ENCODE results near the gene PSENEN. TPM values are rescaled to one million over a fixed set of nuclear protein-coding genes. Genes with fewer than 3 reads are reported as not detected.

Gene PSENEN
- total RNA-seq, 1 experiment from 2014 or later = 69.7 TPM

GRCh38 chr19:35782589-35782988 lies 37.1 kb downstream of the PSENEN start:
- no peak overlapping the region for H3K23ac ChIP-seq (ENCODE audit: insufficient read length, low read depth, low read length)
- H3K18ac ChIP-seq (ENCODE audit: insufficient read length, low read depth, low read length) = no peak overlapping the region
- no peak overlapping the region for H2BK120ac ChIP-seq (ENCODE audit: low read depth, low read length, poor library complexity, severe bottlenecking)
- H3K9ac ChIP-seq (ENCODE audit: extremely low read depth, insufficient read length, low read length) = no peak overlapping the region
- Mint-ChIP-seq H3K4me1 (peaks cover 26 to 39% of the 10 kb centered on the region in 2 experiments), H3K27me3 (ENCODE audit: low read depth) (peaks cover 6% of the 10 kb centered on the region), H3K36me3 (ENCODE audit: insufficient read depth in 1 of 3, low read depth in 3 of 3) (peaks cover 0 to 8% (median 2%) of the 10 kb centered on the region in 3 experiments; a peak in 1 of 7 replicates), H3K4me3 (peak overlapping the region in 1 of 2 experiments; percentile 61; a peak in 2 of 5 replicates), H3K27ac (no peak overlapping the region), H3K9me3 (no peaks in the 10 kb centered on the region; a peak in 1 of 5 replicates)
- no peak for DNase-seq
- no peaks in the 10 kb centered on the region for H3K79me1 ChIP-seq (ENCODE audit: insufficient read depth, low read depth, low read length, poor library complexity, severe bottlenecking)
- H2BK12ac ChIP-seq (ENCODE audit: insufficient read length, low read depth, low read length) = no peak overlapping the region
- H4K5ac ChIP-seq (ENCODE audit: insufficient read length, low read depth, low read length) = no peak overlapping the region
- H3K4me1 ChIP-seq (ENCODE audit: insufficient read depth, low read length) = no peaks in the 10 kb centered on the region
- no peak overlapping the region for H4K8ac ChIP-seq (replicated peaks; ENCODE audit: insufficient read length, low read depth, low read length)
- no peaks in the 10 kb centered on the region for H4K20me1 ChIP-seq (ENCODE audit: control insufficient read depth, insufficient read depth, insufficient read length)
- no peaks in the 10 kb centered on the region for H3K79me2 ChIP-seq (ENCODE audit: insufficient read depth, low read length)
- H2AK5ac ChIP-seq (ENCODE audit: insufficient read length, low read length) = no peak overlapping the region
- no peaks in the 10 kb centered on the region for H3K27me3 ChIP-seq (ENCODE audit: insufficient read depth, low read length)
- H2BK5ac ChIP-seq (ENCODE audit: insufficient read length, low read length) = no peak overlapping the region
- peaks cover 7% of the 10 kb centered on the region for H3K23me2 ChIP-seq (ENCODE audit: insufficient read length, low read depth, low read length, poor library complexity, severe bottlenecking)
- H3K14ac ChIP-seq (ENCODE audit: insufficient read depth, low read length) = no peak overlapping the region; the same call in 1 of the 2 replicates
- no peak overlapping the region for H2BK15ac ChIP-seq (ENCODE audit: low read depth, low read length)
- no peaks in the 10 kb centered on the region for H3K9me3 ChIP-seq (ENCODE audit: control insufficient read depth, low read depth, low read length)
- H2BK20ac ChIP-seq (ENCODE audit: low read depth, low read length, poor library complexity, severe bottlenecking) = no peak overlapping the region
- no CpG with 5 or more reads among the region's 12 CpGs for whole genome bisulfite sequencing (ENCODE audit: extremely low coverage, insufficient read length, low lambda C conversion rate)
- no peak overlapping the region for H2AFZ ChIP-seq (ENCODE audit: low read length)
- H3T11ph ChIP-seq (ENCODE audit: low read length) = no peak overlapping the region
- no peak overlapping the region for H3K4ac ChIP-seq (ENCODE audit: low read depth, low read length)
- no peak for TF ChIP-seq CTCF (conservative IDR thresholded peaks at IDR 0.05)
- H3K4me2 ChIP-seq (ENCODE audit: insufficient read depth, insufficient read length, low read length) = no peak overlapping the region
- H3K27ac ChIP-seq (ENCODE audit: insufficient read length, low read depth, low read length) = no peak overlapping the region
- H4K91ac ChIP-seq (ENCODE audit: insufficient read length, low read depth, low read length) = no peak overlapping the region
- H3K56ac ChIP-seq (ENCODE audit: insufficient read length, low read depth, low read length) = no peak overlapping the region
